NCI-H345 (cell line): ENCODE measurements around the gene LAYN.

Experiments used
- DNase-seq: peaks from one replicate; lab custom pipeline; 2025; lab: John Stamatoyannopoulos, UW

LAYN gene

GRCh38 chr11:111531136-111531535 lies 9.4 kb upstream of the LAYN start:
- no peak for DNase-seq

GRCh38 chr11:111531687-111532364 lies 8.7 kb upstream of the LAYN start:
- DNase-seq, result no peak

DNA sequence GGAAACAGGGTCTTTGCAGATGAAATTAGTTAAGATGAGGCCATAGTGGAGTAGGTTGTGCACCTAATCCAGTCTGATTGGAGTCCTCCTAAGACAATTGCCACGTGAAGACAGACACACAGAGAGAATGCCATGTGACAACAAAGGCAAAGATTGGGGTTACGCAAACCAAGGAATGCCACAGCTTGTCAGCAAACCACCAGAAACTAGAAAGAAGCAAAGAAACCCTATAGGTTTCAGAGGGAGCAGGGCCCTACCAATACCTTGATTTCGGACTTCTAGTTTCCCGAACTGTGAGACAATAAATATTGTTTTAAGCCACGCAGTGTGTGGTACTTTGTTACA lies 8.2 kb upstream of the LAYN start:
- no peak for DNase-seq

GRCh38 chr11:111535281-111535680 lies 5.2 kb upstream of the LAYN start:
- no peak for DNase-seq

GRCh38 chr11:111537336-111537860 lies 3.1 kb upstream of the LAYN start:
- no peak for DNase-seq

DNA sequence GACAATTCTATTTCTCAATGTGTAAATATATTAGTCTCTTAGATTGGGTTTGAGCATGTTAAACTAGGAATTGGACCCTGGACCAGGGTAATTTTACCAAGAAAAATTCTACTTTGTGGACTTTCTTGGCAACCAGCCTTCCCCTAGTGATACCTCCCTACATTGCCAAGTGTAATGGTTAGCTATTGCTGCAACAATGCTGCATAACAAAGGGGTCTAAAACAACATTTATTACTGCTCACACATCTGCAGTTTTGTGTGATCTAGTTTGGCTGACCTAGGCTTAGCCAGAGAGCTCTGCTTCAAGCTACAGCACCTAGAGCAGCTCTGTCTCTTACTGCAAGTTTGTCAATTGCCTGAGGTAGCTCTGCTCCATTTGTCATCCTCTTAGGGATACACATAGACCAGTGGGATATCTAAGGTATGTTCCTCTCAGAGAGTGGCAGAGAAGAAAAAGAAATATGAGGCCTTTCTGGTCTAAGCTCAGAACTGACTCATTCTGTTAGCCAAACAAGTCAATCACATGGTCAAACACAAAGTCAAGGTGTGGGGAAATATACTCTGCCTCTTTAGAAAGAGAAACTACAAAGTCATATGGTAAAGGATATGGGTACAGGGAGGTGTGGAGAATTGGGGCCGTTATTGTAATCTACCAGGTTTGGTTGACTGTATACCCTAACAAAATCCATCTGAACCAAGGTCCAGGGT lies 2.0 kb upstream of the LAYN start:
- DNase-seq, result no peak

GRCh38 chr11:111539426-111540113 lies 950 bp upstream of the LAYN start:
- no peak for DNase-seq

DNA sequence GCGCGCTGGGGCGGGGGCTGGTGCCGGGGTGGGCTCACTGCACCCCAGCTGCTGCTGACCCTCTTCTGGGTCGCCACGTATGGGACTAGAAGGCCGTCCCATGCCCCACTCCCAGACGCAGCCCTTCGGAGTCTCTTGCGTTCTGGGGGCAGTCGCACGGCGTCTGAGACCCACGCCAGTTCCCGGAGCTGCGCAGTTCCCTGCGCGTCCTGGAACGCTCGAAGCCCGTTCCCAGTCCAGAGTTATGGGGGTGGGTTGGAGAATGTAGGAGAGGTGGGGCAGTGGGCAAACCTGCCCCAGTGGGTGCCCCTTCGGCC lies 375 bp downstream of the LAYN start:
- DNase-seq, result no peak

GRCh38 chr11:111541254-111542061 lies 938 bp downstream of the LAYN start:
- DNase-seq, result no peak

DNA sequence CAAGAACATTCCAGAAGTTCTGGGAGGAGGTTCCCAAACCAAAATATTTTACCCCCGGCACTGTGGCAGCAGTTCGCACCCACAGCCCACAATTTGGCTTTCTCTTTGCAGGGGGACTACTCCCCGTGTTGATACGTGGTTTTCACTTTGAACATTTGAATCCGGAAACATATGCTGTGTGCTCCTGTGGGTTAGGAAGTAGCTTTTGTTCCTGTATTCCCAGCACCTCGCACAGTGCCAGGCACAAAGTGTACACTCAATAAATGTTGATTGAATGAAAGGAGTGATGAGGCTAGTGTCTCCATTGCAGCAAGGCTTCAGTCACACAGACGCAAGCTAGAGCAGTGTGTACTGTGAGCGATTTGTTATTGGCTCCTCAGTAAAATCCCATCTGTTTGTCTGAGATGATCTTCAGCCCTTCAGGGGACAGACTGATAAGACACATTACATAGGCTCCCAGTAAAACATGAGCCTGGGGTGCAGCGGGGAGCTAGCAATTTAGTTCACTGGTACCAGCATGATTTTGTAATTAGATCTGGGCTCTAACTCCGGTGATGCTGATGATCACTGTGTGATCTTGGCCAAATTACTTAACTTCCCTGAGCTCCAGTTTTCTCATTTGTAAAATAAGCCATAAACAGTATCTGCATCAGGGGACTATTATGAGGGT lies 2.2 kb downstream of the LAYN start:
- no peak for DNase-seq

- DNase-seq, result no peak
These were observed 8.0 kb downstream of the LAYN start for GRCh38 chr11:111548525-111548924.

DNA sequence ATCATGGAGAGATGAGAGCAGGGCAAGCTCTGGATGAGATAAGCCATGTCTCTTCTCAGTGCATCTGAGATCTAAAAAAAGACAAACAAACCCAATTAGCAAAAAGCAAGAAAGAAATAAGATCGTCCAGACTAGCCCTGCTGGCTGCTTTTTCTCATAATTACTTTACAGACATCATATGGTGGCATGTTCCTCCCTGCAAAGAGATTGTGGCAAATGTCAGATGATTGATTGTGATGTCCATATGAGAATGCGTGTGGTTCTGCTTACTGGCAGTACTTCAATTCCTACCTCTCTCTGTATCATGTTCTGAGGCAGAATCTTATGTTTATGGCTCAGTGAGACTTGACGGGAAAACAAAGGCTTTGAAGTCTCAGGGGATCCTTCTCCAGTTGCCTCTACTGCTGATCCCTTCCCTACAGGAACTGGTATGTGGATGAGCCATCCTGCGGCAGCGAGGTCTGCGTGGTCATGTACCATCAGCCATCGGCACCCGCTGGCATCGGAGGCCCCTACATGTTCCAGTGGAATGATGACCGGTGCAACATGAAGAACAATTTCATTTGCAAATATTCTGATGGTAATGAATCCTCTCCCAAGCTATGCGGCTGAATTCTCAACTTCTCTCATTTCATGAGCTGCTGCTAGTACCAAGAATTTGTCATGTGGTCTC lies 8.8 kb downstream of the LAYN start:
- DNase-seq, result no peak

DNA sequence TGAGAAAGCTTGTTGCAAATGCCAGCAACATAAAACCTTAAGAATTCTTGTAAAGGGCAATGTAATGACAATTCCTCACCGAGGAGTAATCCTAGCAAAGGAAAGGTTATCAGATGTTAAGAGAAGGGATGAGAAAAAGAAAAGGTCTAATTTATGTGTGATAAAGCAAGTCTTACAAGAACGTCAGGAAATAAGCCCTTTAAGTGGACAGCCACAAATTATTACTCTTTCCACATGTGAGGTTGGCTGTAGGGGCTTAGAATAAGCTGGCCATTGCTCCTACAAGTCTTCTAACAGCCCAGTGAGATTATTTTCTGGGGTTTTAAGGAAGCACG lies 9.3 kb downstream of the LAYN start:
- no peak for DNase-seq

GRCh38 chr11:111550258-111550657 lies 9.7 kb downstream of the LAYN start:
- DNase-seq, result no peak

DNA sequence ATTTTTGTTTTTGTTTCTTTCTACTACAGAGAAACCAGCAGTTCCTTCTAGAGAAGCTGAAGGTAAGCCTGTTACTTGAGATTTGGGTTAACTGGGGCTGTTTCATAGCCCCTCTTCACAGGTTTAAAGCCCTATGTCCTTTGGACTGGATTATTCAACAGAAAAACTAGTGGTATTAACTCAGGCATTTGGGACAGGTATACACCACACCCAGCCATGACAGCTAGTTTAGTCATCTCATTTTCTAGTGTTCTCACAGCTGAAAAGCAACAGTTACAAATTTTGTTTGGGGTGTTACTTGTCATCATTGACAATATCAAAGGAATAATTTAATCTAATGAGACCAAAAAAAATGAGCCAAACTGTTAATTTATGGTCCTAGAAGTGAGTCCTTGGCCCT lies 14.0 kb downstream of the LAYN start:
- no peak for DNase-seq

- DNase-seq, result no peak
These were observed 14.7 kb downstream of the LAYN start for GRCh38 chr11:111555255-111555654.

- no peak for DNase-seq
These were observed 17.0 kb downstream of the LAYN start for GRCh38 chr11:111557425-111558111.

GRCh38 chr11:111559800-111560464 lies 19.4 kb downstream of the LAYN start:
- no peak for DNase-seq

GRCh38 chr11:111560800-111561199 lies 20.3 kb downstream of the LAYN start:
- DNase-seq, result no peak

GRCh38 chr11:111561306-111561705 lies 20.8 kb downstream of the LAYN start:
- DNase-seq, result no peak
